Mammary epithelial cell (primary cell): Measurements from ENCODE around the gene KRT5.
A peak's percentile ranks its signal among the peaks of the same experiment; 100 is the strongest.

Experiments used
- CTCF ChIP-seq, 2 donors: IDR thresholded peaks in 1 of 2; conservative IDR thresholded peaks in 1 of 2; 2 replicates each; pipeline ENCODE4 v1.5.1; 2011 to 2012; ENCODE audit warnings: inconsistent platforms in 2 of 2, low read length in 2 of 2, mild to moderate bottlenecking in 2 of 2, control low read depth in 1 of 2, low read depth in 1 of 2; ENCODE audit not compliant: insufficient read depth in 1 of 2; ENCODE audit errors: extremely low read depth in 1 of 2
- EZH2 ChIP-seq: IDR thresholded peaks from 2 replicates; pipeline ENCODE4 v1.6.1; 2012; ENCODE audit warnings: low read length, inconsistent platforms, borderline replicate concordance

- TF ChIP-seq CTCF (conservative IDR thresholded peaks at IDR 0.05 in 1 of 2, IDR thresholded peaks at IDR 0.05 in 1 of 2; ENCODE audit: extremely low read depth in 1 of 2, insufficient read depth in 1 of 2, low read depth in 1 of 2, low read length in 2 of 2), result peak in 1 of 2 donors; percentile 15
- TF ChIP-seq EZH2, result no peak
Measured at GRCh38 chr12:52521568-52522266, 1.5 kb upstream of the KRT5 start.
